ENCODE results near the gene GABARAP.

The GABARAP gene

GRCh38 chr17:7239091-7240027 is 2.9 kb downstream of the GABARAP start, which contains the start of gene PHF23:
Gene PHF23, minus strand, starts transcription at chr17:7239457. Its CDS starts 178 bp downstream, at chr17:7239279.
- peak; percentile 95 for DNase-seq

GRCh38 chr17:7238420-7239090 is 3.7 kb downstream of the GABARAP start:
- no peak for DNase-seq

- no peak for DNase-seq
These were observed 4.4 kb downstream of the GABARAP start for GRCh38 chr17:7237761-7238419.

GRCh38 chr17:7237266-7237760 is 4.9 kb downstream of the GABARAP start:
- no peak for DNase-seq

GRCh38 chr17:7236808-7237207 is 5.4 kb downstream of the GABARAP start:
- no peak for DNase-seq

GRCh38 chr17:7235693-7236665 is 6.3 kb downstream of the GABARAP start:
- no peak for DNase-seq

GRCh38 chr17:7234083-7234951 is 7.9 kb downstream of the GABARAP start, which contains the start of gene DVL2:
Gene DVL2, minus strand, starts transcription at chr17:7234517. Its CDS starts 255 bp downstream, at chr17:7234262.
- peak; percentile 39 for DNase-seq

GRCh38 chr17:7233701-7234082 is 8.6 kb downstream of the GABARAP start:
- no peak for DNase-seq

GRCh38 chr17:7232114-7232513 is 10.1 kb downstream of the GABARAP start:
- DNase-seq, result no peak

- DNase-seq, result no peak
These were observed 12.7 kb downstream of the GABARAP start for GRCh38 chr17:7229504-7229903.

- DNase-seq, result no peak
These were observed 13.3 kb downstream of the GABARAP start for GRCh38 chr17:7228920-7229319.

GRCh38 chr17:7226721-7227710 is 15.2 kb downstream of the GABARAP start:
- no peak for DNase-seq

GRCh38 chr17:7225711-7226331 is 16.4 kb downstream of the GABARAP start:
- no peak for DNase-seq

GRCh38 chr17:7224661-7225111 is 17.6 kb downstream of the GABARAP start:
- DNase-seq, result no peak

GRCh38 chr17:7224110-7224509 is 18.1 kb downstream of the GABARAP start:
- no peak for DNase-seq

- no peak for DNase-seq
These were observed 18.9 kb downstream of the GABARAP start for GRCh38 chr17:7223375-7223774.

GRCh38 chr17:7222972-7223292 is 19.3 kb downstream of the GABARAP start:
- no peak for DNase-seq

GRCh38 chr17:7222093-7222971 is 19.9 kb downstream of the GABARAP start:
- DNase-seq, result no peak
